ENCODE data around the gene KNCN.

KNCN gene

GRCh38 chr1:46543761-46544560 lies 7.5 kb downstream of the KNCN start:
- no peak for DNase-seq

- no peak for DNase-seq
Observed at GRCh38 chr1:46543382-46543760, 8.1 kb downstream of the KNCN start.

- DNase-seq, result no peak
Observed at GRCh38 chr1:46539972-46540371, 11.5 kb downstream of the KNCN start.

- no peak for DNase-seq
Observed at GRCh38 chr1:46538147-46538546, 13.3 kb downstream of the KNCN start.

GRCh38 chr1:46537651-46538050 lies 13.8 kb downstream of the KNCN start:
- DNase-seq, result no peak

GRCh38 chr1:46536527-46536926 lies 14.9 kb downstream of the KNCN start:
- DNase-seq, result no peak

- no peak for DNase-seq
Observed at GRCh38 chr1:46535063-46535462, 16.4 kb downstream of the KNCN start.

GRCh38 chr1:46533179-46533864 lies 18.1 kb downstream of the KNCN start:
- DNase-seq, result peak; percentile 49

GRCh38 chr1:46532498-46533178 lies 18.8 kb downstream of the KNCN start:
- DNase-seq, result peak; percentile 57

GRCh38 chr1:46532095-46532494 lies 19.4 kb downstream of the KNCN start:
- no peak for DNase-seq

- no peak for DNase-seq
Observed at GRCh38 chr1:46530791-46531409, 20.5 kb downstream of the KNCN start.

- no peak for DNase-seq
Observed at GRCh38 chr1:46530311-46530710, 21.1 kb downstream of the KNCN start.

- DNase-seq, result no peak
Observed at GRCh38 chr1:46529031-46529630, 22.3 kb downstream of the KNCN start.

- DNase-seq, result no peak
Observed at GRCh38 chr1:46528297-46528955, 23.0 kb downstream of the KNCN start.

GRCh38 chr1:46527474-46528296 lies 23.8 kb downstream of the KNCN start:
- DNase-seq, result peak; percentile 54

GRCh38 chr1:46526691-46527291 lies 24.7 kb downstream of the KNCN start:
- DNase-seq, result no peak

- DNase-seq, result no peak
Observed at GRCh38 chr1:46526013-46526690, 25.3 kb downstream of the KNCN start.

GRCh38 chr1:46525253-46525983 lies 26.0 kb downstream of the KNCN start:
- DNase-seq, result no peak

- no peak for DNase-seq
Observed at GRCh38 chr1:46524843-46525242, 26.6 kb downstream of the KNCN start.
